ENCODE data around the gene EBP.
"Not testable (repeated sequence)": the region's sequence is repeated elsewhere in the genome, so short reads cannot be mapped to it uniquely, and the experiment has no call there.

The EBP gene

DNA sequence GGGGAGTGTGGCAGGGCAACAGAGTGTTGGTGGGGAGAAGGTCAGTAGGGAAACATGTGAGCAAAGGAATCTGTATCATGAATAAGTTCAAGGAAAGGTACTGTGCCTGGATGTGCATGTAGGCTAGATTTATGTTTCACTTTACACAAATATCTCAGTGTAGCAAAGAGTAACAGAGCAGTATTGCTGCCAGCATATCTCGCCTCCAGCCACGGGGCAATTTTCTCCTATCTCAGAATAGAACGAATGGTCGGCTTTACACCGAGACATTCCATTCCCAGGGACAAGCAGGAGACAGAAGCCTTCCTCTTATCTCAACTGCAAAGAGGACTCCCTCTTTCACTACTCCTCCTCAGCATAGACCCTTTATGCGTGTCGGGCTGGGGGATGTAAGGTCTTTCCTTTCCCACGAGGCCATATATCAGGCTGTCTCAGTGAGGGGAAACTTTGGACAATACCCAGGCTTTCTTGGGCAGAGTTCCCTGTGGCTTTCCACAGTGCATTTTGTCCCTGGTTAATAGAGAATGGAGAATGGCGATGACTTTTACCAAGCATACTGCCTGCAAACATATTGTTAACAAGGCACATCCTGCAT lies 34.2 kb downstream of the EBP start:
- H3K4me3 Mint-ChIP-seq; H3K9me3 Mint-ChIP-seq; ATAC-seq (ENCODE audit: low read depth); DNase-seq (ENCODE audit: low spot score in 2 of 2); H3K27me3 Mint-ChIP-seq; H3K27ac Mint-ChIP-seq; H3K4me1 Mint-ChIP-seq: not testable (repeated sequence)
- H3K36me3 Mint-ChIP-seq, result peaks cover 14% of the 10 kb centered on the region

DNA sequence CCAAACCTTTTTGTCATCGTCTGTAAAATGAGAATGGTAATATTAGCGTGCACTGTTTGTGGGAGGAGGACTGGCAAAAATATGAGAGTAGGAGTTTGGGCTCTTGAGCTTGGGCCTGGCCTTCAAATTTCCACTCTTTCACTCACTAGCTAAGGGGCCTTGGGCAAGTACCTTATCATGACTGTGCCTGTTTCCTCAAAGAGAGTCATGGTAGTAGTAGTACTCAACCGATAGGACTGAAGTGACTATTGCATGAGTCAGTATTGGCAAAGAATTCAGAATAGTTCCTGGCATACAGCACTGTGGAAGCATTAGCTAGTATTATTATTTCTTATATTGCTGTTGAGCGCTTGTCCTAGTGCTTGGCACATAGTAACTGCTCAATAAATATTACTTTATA lies 36.7 kb downstream of the EBP start:
- ATAC-seq (ENCODE audit: low read depth) (no peak), DNase-seq (ENCODE audit: low spot score in 2 of 2) (no peak)
- Mint-ChIP-seq H3K27ac (no peak overlapping the region), H3K36me3 (peaks cover 12% of the 10 kb centered on the region), H3K9me3 (no peaks in the 10 kb centered on the region), H3K4me3 (no peak overlapping the region), H3K4me1 (no peaks in the 10 kb centered on the region), H3K27me3 (no peaks in the 10 kb centered on the region)

DNA sequence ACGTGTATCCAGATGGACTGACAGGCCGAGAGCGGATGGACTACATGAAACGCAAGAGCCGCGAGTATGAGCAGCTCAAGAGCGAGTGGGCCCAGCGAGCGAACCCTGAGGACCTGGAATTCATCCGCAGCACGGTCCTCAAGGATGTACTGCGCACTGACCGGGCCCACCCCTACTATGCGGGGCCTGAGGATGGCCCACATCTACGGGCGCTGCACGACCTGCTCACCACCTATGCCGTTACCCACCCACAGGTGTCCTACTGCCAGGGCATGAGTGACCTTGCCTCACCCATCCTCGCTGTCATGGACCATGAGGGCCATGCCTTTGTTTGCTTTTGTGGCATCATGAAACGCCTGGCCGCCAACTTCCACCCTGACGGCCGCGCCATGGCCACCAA lies 38.0 kb downstream of the EBP start:
- H3K9me3 Mint-ChIP-seq, result no peaks in the 10 kb centered on the region
- H3K27me3 Mint-ChIP-seq, result no peaks in the 10 kb centered on the region
- no peak overlapping the region for H3K4me3 Mint-ChIP-seq
- DNase-seq (ENCODE audit: low spot score in 2 of 2) (no peak), ATAC-seq (ENCODE audit: low read depth) (no peak)
- H3K4me1 Mint-ChIP-seq, result no peaks in the 10 kb centered on the region
- H3K27ac Mint-ChIP-seq, result no peak overlapping the region
- peaks cover 14% of the 10 kb centered on the region for H3K36me3 Mint-ChIP-seq

DNA sequence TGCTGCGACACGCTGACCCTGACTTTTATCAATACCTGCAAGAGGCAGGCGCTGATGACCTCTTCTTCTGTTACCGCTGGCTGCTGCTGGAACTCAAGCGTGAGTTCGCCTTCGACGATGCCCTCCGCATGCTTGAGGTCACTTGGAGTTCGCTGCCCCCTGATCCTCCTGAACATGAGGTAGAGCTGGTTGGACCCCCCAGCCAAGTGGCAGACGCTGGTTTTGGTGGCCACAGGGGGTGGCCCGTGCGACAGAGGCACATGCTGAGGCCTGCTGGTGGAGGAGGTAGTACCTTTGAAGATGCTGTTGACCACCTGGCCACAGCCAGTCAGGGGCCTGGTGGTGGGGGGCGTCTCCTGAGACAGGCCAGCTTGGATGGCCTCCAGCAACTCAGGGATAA lies 38.4 kb downstream of the EBP start:
- H3K27ac Mint-ChIP-seq, result no peak overlapping the region
- H3K36me3 Mint-ChIP-seq, result peaks cover 11% of the 10 kb centered on the region
- H3K27me3 Mint-ChIP-seq, result no peaks in the 10 kb centered on the region
- no peak overlapping the region for H3K4me3 Mint-ChIP-seq
- no peak for ATAC-seq (ENCODE audit: low read depth)
- H3K4me1 Mint-ChIP-seq, result no peaks in the 10 kb centered on the region
- DNase-seq (ENCODE audit: low spot score in 2 of 2), result no peak
- no peaks in the 10 kb centered on the region for H3K9me3 Mint-ChIP-seq

DNA sequence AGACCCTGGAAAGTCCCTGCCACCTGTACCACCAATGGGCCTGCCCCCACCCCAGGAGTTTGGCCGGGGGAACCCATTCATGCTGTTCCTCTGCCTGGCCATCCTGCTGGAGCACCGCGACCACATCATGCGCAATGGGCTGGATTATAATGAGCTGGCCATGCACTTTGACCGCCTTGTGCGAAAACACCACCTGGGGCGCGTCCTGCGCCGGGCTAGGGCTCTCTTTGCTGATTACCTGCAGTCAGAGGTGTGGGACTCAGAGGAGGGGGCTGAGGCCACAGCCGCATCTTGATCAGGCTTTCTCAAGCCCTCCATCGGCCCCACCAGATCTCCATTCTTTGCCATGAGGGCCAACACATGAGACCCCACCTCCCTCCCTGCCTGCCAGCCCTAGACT lies 39.1 kb downstream of the EBP start:
- ATAC-seq (ENCODE audit: low read depth), result no peak
- Mint-ChIP-seq H3K27ac (no peak overlapping the region), H3K4me1 (no peaks in the 10 kb centered on the region)

DNA sequence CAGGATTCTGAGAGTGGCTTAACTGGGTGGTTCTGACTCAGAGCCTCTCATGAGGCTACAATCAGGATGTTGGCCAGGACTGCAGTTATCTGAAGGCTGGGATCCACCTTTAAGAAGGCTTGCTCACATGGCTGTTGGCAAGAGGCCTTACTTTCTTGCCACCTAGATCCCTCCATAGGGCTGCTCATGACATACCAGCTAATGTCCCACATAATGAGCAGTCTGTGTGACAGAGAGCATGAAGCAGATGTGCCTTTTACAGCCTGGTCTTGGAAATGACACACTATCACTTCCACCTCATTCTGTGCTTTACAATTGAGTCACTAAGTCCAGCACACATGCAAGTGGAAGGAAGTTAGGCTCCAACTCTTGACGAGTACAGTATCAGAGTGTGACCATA lies 48.4 kb downstream of the EBP start:
- peaks cover 9% of the 10 kb centered on the region for H3K4me1 Mint-ChIP-seq
- no peak for ATAC-seq (ENCODE audit: low read depth)
- no peaks in the 10 kb centered on the region for H3K27me3 Mint-ChIP-seq
- no peak overlapping the region for H3K4me3 Mint-ChIP-seq
- H3K27ac Mint-ChIP-seq, result no peak overlapping the region
- no peak for DNase-seq (ENCODE audit: low spot score in 2 of 2)
- H3K36me3 Mint-ChIP-seq, result peaks cover 2% of the 10 kb centered on the region
- no peaks in the 10 kb centered on the region for H3K9me3 Mint-ChIP-seq

More for the DNA sequence above, 39.1 kb downstream of the EBP start:
- Mint-ChIP-seq H3K4me3 (no peak overlapping the region), H3K36me3 (peaks cover 11% of the 10 kb centered on the region), H3K27me3 (no peaks in the 10 kb centered on the region), H3K9me3 (no peaks in the 10 kb centered on the region)
- DNase-seq (ENCODE audit: low spot score in 2 of 2), result no peak

DNA sequence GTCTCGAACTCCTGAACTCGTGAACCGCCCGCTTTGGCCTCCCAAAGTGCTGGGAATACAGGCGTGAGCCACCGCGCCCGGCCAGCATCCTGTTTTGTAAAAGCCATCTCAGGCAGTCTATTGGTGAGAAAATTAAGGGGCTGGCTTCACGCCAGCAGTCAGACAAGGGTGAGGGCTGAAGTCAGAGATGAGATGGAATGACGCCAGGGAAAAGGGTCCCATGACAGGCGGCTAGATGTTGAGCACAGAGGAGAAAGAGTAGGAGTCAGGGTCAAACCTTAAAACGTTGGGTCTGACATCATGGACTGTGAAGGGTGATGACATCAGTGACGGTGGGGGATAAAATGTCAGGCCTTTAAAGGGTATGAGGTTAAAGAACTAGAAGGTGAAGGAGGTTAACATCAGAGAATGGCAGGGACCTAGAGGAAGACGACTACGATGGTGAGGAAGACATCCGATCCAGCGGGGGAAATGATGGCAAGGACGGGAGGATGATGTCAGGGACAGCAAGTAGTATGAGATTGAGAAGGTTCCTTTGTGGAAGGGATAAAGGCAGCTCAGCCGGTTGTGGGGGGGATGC lies 52.2 kb downstream of the EBP start:
- DNase-seq (ENCODE audit: low spot score in 2 of 2), result peak in 1 of 2 donors; percentile 16
- Mint-ChIP-seq H3K36me3 (peaks cover 17% of the 10 kb centered on the region), H3K9me3 (no peaks in the 10 kb centered on the region), H3K27ac (peak overlapping the region; percentile 99), H3K4me1 (peaks cover 15% of the 10 kb centered on the region), H3K4me3 (peak overlapping the region; percentile 96), H3K27me3 (no peaks in the 10 kb centered on the region)
- peak; percentile 20 for ATAC-seq (ENCODE audit: low read depth)

DNA sequence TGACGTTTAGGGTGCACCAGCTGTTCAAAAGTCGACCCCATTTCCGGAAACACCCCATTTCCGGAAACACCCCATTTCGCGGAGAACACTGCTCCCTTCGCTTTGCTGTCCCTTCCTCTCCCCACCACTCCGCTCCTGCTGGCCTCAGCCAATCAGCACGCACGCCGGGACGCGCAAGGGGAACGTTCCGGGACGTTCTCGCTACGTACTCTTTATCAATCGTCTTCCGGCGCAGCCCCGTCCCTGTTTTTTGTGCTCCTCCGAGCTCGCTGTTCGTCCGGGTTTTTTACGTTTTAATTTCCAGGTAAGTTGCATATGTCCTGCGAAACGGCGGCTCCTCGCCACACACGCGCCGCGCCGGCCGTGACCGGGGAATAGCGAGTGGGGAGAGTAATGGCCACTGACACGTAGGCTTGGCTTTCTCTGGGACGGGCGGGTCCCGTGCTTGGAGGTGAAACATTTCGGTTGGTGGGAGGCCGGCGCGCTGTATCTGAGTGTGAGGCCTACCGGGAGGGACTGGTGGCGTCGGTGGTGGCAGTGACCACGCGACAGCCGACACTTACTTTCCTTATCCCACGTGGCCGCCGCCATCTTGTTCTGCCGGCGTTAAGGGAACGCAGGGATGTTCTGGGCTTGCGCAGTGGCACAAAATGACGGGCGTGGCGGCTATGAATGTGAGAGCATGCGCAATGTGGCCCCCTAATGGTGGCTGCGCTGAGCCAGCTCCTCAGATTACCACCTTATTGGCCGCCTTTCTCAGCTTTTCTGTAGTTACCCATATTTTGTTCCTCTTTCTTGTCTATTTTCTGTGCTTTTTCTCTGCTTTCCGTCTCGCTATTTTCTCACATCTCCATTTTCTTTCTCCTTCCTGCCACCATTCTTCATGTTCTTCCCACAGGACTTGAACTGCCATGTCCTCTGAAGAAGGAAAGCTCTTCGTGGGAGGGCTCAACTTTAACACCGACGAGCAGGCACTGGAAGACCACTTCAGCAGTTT lies 53.0 kb downstream of the EBP start, which contains the start of gene RBM3:
RBM3 (plus strand) TSS at position 215 of the 997 bp plus-strand sequence; CDS start at position 912, 697 bp downstream.
- ATAC-seq (ENCODE audit: low read depth), result peak; percentile 88
- Mint-ChIP-seq H3K27ac (peak within 1 kb of the TSS; percentile 99), H3K9me3 (no peaks in the 10 kb centered on the region), H3K4me3 (peak within 1 kb of the TSS; percentile 96), H3K36me3 (peaks cover 19% of the 10 kb centered on the region), H3K27me3 (no peaks in the 10 kb centered on the region), H3K4me1 (peaks cover 17% of the 10 kb centered on the region)
- peak; percentile 71 to 87 for DNase-seq (ENCODE audit: low spot score in 2 of 2)

DNA sequence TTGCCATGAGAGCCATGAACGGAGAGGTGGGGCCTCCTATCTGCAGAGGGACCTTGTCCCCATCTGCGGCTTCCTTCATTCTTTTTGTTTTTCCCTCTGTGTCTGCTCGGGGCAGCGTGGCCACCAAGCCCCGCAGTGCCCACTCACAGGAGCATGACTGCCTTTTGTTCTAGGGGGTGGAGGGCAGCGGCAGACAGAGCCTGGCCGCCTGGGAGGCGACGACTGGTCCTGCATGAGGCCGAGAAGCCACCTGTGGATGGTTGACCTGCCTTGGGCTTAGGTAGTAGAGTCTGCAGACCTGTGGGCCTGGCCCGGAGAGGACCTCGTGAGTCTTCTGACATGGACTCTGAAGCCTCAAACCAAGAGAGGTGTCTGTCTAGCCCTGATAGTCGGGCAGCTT lies 54.0 kb downstream of the EBP start:
- Mint-ChIP-seq H3K9me3 (no peaks in the 10 kb centered on the region), H3K4me1 (peaks cover 17% of the 10 kb centered on the region), H3K36me3 (peaks cover 19% of the 10 kb centered on the region), H3K27me3 (no peaks in the 10 kb centered on the region), H3K27ac (no peak overlapping the region), H3K4me3 (peak overlapping the region; percentile 96)
- DNase-seq (ENCODE audit: low spot score in 2 of 2), result no peak
- ATAC-seq (ENCODE audit: low read depth), result no peak

DNA sequence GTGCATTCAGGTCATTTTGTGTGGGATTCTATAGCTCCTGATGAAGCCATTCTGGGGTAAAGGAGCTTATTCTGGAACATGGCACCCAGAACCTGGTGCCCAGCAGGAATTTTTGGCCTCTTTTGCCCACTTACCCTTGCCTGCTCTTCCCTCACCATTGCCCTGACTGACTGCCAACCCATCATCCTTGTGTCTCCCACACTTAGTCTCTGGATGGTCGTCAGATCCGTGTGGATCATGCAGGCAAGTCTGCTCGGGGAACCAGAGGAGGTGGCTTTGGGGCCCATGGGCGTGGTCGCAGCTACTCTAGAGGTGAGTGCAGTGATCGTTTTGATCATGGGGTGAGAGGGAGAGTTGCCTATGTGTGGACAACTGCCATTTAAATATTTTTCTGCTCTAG lies 54.5 kb downstream of the EBP start:
- Mint-ChIP-seq H3K4me1 (peaks cover 17% of the 10 kb centered on the region), H3K36me3 (peaks cover 19% of the 10 kb centered on the region), H3K27me3 (no peaks in the 10 kb centered on the region), H3K9me3 (no peaks in the 10 kb centered on the region), H3K27ac (no peak overlapping the region), H3K4me3 (peak overlapping the region; percentile 96)
- DNase-seq (ENCODE audit: low spot score in 2 of 2) (no peak), ATAC-seq (ENCODE audit: low read depth) (no peak)
